Measurements from ENCODE around the gene NDUFB11.
"Not testable (repeated sequence)": the region's sequence is repeated elsewhere in the genome, so short reads cannot be mapped to it uniquely, and the experiment has no call there.

The NDUFB11 gene

DNA sequence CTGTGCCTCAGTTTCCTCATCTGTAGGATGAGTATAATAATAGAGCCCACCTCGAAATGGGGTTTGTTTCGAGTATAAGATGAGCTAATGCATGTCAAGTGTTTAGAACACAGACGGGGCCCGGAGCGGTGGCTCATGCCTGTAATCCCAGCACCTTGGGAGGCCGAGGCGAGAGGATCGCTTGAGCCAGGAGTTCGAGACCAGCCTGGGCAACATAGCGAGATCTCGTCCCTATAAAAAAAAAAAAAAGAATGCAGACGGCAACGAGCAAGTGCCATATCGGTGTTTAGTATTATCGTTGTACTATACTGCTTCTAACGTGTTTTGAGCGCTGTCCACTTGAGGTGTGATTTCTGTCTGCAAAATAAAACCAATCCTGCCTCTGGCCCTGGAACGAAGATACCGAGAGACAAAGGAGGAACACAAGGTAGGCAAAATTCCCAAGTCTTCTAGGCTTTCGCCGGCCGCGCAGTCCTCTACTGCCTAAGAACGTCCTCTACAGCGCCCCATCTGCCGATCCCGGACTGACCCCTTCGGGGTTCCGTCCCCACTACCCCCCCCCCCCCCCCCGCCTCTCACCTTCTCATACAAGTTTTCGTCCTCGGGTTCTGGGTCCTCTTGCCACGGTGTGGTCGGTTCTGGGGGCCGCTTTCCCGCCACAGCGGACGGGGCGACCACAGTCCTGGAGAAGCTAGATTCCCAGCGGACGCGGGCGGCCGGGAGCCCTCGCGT is 442 bp downstream of the NDUFB11 start:
- Mint-ChIP-seq H3K36me3 (peaks cover 76% of the 10 kb centered on the region), H3K4me1 (peaks cover 38% of the 10 kb centered on the region), H3K9me3 (no peaks in the 10 kb centered on the region), H3K27ac (peak overlapping the region; percentile 100), H3K4me3 (peak overlapping the region; percentile 98)
- ATAC-seq (no peak), DNase-seq (ENCODE audit: low spot score in 2 of 2) (no peak)

DNA sequence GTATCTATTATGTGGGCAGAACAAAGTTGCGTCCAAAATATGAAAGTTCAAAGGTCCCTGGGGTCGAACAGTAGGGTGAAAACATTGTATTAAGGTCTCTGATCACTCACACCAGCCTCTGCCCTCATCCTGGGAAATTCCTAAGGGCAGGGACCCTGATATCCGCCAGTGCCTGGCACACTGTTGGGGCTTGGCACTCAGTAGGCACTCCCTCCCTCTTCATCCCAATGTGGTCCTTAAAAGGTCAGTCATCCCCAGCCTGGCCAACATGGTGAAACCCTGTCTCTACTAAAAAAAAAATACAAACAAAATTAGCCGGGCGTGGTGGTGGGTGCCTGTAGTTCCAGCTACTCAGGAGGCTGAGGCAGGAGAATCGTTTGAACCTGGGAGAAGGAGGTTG is 6.3 kb downstream of the NDUFB11 start:
- H3K4me1 Mint-ChIP-seq, result peaks cover 19% of the 10 kb centered on the region
- H3K27ac Mint-ChIP-seq, result no peak overlapping the region
- no peaks in the 10 kb centered on the region for H3K9me3 Mint-ChIP-seq
- H3K36me3 Mint-ChIP-seq, result peaks cover 39% of the 10 kb centered on the region
- H3K4me3 Mint-ChIP-seq, result no peak overlapping the region
- ATAC-seq, result no peak
- DNase-seq (ENCODE audit: low spot score in 2 of 2), result no peak

DNA sequence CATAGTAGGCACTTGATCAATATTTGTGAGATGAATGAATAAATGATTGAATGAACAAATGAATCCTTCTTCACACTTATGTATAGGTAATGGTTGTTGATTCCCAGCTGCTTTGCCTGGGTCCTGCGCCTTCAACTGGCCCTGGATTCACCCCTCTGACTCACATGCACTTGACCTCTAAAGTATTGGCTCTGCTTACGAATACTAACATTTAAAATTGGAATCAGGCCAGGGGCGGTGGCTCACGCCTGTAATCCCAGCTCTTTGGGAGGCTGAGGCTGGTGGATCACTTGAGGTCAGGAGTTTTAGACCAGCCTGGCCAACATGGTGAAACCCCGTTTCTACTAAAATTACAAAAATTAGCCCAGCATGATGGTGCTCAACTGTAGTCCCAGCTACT is 8.9 kb downstream of the NDUFB11 start:
- DNase-seq (ENCODE audit: low spot score in 2 of 2); H3K4me3 Mint-ChIP-seq; ATAC-seq; H3K9me3 Mint-ChIP-seq; H3K27ac Mint-ChIP-seq; H3K4me1 Mint-ChIP-seq: not testable (repeated sequence)
- H3K36me3 Mint-ChIP-seq, result peaks cover 13% of the 10 kb centered on the region

DNA sequence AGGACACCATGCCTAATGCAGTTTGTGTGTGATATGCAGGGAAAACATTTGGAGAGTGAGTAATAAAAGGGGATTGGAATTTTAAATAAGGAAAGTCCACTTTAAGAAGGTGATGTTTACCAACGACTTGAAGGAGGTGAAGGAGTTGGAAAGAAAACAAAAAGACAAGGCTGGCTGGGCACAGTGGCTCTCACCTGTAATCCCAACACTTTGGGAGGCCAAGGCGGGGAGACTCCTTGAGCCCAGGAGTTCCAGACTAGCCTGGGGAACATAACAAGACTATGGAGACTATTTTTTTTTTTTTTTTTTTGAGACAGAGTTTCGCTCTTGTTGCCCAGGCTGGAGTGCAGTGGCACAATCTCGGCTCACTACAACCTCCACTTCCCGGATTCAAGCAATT is 11.0 kb downstream of the NDUFB11 start:
- H3K27ac Mint-ChIP-seq, result no peak overlapping the region
- ATAC-seq (no peak), DNase-seq (ENCODE audit: low spot score in 2 of 2) (no peak)
- no peaks in the 10 kb centered on the region for H3K36me3 Mint-ChIP-seq
- no peak overlapping the region for H3K4me3 Mint-ChIP-seq
- no peaks in the 10 kb centered on the region for H3K4me1 Mint-ChIP-seq
- no peaks in the 10 kb centered on the region for H3K9me3 Mint-ChIP-seq

DNA sequence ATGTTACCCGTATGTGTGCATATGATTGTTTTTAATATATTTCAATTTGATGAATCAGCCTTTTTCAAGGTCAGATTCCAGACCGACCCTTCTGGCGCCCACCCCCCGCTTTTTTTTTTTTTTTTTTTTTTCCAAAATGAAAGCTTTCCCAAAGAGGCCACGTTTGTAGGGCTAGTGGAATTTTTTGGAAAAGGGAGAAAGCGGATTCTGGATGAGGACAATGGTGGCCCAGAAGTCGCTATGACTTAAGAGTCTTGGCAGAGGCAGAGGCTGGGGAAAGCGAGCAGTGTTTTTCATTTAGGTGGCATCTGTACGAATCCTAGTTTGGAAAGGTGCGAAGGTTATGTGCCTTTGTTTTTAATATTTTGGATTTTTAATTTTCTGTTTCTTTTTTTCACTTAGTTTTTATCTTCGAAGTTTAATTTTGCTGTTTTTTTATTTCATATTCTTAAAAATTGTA is 14.6 kb downstream of the NDUFB11 start:
- Mint-ChIP-seq H3K9me3 (no peaks in the 10 kb centered on the region), H3K27ac (peak overlapping the region; percentile 91)

DNA sequence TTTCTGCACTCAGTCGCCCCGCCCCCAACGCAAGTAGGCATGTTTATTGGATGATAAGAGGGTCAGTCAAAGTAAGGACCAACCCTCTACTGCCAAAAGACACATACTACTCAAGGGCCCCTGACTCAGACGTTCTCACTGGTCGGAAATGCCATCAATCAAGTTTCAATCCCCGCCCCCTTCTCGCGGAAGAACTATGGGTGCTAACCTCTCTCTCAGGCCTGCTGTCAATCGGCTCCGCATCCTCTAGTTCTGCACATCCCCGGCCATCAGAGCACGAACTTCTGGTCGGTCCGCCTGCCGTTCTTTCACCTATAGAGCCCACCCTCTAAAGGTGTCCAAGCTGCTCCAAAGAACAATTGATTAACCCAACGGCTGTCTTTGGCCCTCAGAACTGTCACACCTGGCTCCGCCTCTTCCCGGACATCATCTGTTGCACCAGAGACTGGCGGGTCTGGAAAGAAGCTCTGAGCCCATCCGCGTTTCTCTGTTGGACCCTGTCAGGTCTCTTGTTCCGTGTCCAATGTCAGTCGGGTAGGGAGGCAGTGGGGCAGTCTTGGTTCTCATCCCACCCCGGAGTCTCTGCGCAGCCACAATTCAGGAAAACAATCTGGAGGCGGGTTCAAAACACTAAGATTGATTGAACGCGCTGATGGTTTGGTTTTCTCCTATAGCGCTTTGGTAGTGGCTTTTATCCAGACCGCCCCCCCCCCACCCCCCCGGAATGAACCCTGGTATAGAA is 15.2 kb downstream of the NDUFB11 start:
- peak; percentile 99 for ATAC-seq
- no peaks in the 10 kb centered on the region for H3K9me3 Mint-ChIP-seq

More for the DNA sequence above, 14.6 kb downstream of the NDUFB11 start:
- ATAC-seq, result no peak
- H3K36me3 Mint-ChIP-seq, result no peaks in the 10 kb centered on the region
- H3K4me3 Mint-ChIP-seq, result peak overlapping the region; percentile 84
- DNase-seq (ENCODE audit: low spot score in 2 of 2), result no peak
- no peaks in the 10 kb centered on the region for H3K4me1 Mint-ChIP-seq

DNA sequence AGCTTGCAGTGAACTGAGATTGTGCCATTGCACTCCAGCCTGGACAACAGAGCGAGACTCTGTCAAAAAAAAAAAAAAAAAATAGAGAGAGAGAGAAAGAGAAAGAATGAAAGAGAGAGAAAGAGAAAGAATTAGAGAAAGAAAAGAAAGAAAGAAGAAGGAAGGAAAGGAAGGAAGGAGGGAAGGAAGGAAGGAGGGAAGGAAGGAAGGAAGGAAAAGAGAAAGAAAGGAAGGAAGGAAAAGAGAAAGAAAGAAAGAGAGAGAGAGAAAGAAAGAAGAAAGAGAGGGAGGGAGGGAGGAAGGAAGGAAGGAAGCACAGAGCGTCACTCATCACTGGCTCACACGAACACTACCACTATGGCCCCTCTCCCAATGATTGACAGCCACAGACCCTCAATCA is 20.0 kb downstream of the NDUFB11 start:
- not testable (repeated sequence) for H3K9me3 Mint-ChIP-seq; H3K4me3 Mint-ChIP-seq; H3K4me1 Mint-ChIP-seq; ATAC-seq; H3K36me3 Mint-ChIP-seq; H3K27ac Mint-ChIP-seq; DNase-seq (ENCODE audit: low spot score in 2 of 2)

More for the DNA sequence above, 15.2 kb downstream of the NDUFB11 start:
- Mint-ChIP-seq H3K4me1 (no peaks in the 10 kb centered on the region), H3K4me3 (peak overlapping the region; percentile 84), H3K27ac (peak overlapping the region; percentile 91), H3K36me3 (no peaks in the 10 kb centered on the region)
- peak; percentile 78 to 92 for DNase-seq (ENCODE audit: low spot score in 2 of 2)

DNA sequence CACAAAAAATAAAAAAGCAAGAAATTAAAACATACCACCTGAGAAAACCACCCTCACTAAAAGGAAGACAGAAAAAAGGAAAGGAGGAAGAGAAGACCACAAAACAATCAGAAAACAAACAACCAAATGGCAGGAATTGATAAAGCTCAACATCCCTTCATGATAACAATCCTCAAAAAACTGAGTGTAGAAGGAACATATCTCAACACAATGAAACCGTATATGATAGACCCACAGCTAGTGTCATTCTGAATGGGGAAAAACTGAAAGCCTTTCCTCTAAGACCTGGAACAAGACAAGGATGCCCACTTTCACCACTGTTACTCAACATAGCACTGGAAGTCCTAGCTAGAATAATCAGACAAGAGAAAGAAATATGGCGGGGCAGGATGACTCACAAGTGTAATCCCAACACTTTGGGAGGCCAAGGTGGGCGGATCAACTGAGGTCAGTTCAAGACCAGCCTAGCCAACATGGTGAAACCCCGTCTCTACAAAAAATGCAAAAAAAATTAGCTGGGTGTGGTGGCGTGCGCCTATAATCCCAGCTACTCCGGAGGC is 27.9 kb downstream of the NDUFB11 start:
- not testable (repeated sequence) for H3K4me3 Mint-ChIP-seq; H3K36me3 Mint-ChIP-seq; H3K27ac Mint-ChIP-seq; H3K9me3 Mint-ChIP-seq; DNase-seq (ENCODE audit: low spot score in 2 of 2); ATAC-seq; H3K4me1 Mint-ChIP-seq

DNA sequence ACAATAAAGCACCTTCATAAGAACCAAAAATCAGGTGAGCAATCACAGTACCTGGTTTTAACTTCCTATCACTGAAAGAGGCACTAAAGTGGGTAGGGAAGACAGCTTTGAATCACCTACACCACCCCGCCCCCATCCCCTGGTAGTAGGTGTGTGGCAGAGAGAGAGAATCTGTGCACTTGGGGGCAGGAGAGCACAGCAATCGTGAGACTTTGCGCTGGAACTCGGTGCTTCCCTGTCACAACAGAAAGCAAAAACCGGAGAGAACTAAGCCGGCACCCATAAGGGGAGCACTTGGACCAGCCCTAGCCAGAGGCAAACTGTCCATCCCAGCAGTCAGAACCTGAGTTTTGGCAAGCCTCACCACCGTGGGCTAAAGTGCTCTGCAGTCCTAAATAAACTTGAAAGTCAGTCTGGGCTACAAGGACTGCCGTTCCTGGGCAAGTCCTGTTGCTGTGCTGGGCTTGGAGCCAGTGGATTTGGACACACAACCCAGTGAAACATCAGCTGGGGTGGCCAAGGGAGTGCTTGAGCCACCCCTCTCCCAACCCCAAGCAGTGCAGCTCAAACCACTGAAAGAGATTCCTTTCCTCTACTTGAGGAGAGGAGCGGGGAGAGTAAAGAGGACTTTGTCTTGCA is 32.1 kb downstream of the NDUFB11 start:
- Mint-ChIP-seq H3K4me1 (no peaks in the 10 kb centered on the region), H3K27ac (no peak overlapping the region), H3K4me3 (no peak overlapping the region), H3K36me3 (no peaks in the 10 kb centered on the region), H3K9me3 (no peaks in the 10 kb centered on the region)
- no peak for DNase-seq (ENCODE audit: low spot score in 2 of 2)
- ATAC-seq, result no peak

DNA sequence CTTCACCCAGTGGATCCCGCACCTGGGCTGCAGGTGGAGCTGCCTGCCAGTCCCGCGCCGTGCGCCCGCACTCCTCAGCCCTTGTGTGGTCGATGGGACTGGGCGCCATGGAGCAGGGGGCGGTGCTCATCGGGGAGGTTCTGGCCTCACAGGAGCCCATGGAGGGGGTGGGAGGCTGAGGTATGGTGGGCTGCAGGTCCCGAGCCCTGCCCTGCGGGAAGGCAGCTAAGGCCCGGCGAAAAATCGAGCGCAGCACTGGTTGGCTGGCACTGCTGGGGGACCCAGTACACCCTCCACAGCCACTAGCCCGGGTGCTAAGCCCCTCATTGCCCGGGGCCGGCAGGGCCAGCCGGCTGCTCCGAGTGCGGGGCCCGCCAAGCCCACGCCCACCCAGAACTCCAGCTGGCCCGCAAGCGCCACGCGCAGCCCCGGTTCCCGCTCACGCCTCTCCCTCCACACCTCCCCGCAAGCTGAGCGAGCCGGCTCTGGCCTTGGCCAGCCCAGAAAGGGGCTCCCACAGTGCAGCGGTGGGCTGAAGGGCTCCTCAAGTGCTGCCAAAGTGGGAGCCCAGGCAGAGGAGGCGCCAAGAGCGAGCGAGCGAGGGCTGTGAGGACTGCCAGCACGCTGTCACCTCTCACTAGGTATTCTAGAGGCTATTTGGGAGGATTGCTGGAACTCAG is 33.4 kb downstream of the NDUFB11 start:
- H3K36me3 Mint-ChIP-seq; DNase-seq (ENCODE audit: low spot score in 2 of 2); H3K4me1 Mint-ChIP-seq; H3K9me3 Mint-ChIP-seq; H3K27ac Mint-ChIP-seq; ATAC-seq; H3K4me3 Mint-ChIP-seq: not testable (repeated sequence)

DNA sequence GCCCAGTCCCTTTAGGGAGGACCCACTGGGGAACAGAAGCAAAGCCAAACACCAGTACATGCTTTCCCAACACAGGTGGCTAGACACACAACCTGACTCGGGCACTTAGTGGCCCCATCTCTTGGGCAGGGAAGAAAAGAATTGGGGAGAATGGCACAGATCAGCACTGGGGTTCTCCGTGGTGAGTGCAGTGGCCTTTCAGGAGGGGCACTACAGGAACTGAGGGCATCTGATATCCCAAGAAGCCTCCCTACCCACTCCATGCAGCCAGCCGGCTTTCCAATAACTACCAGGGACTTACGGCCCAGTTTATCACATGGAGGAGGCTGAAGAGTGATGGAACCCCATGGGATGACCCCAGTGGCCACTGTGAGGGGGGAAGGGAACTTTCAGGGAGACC is 43.3 kb downstream of the NDUFB11 start:
- H3K4me3 Mint-ChIP-seq, result no peak overlapping the region
- DNase-seq (ENCODE audit: low spot score in 2 of 2) (no peak), ATAC-seq (no peak)
- H3K4me1 Mint-ChIP-seq, result no peaks in the 10 kb centered on the region
- no peaks in the 10 kb centered on the region for H3K36me3 Mint-ChIP-seq
- H3K9me3 Mint-ChIP-seq, result no peaks in the 10 kb centered on the region
- H3K27ac Mint-ChIP-seq, result no peak overlapping the region

DNA sequence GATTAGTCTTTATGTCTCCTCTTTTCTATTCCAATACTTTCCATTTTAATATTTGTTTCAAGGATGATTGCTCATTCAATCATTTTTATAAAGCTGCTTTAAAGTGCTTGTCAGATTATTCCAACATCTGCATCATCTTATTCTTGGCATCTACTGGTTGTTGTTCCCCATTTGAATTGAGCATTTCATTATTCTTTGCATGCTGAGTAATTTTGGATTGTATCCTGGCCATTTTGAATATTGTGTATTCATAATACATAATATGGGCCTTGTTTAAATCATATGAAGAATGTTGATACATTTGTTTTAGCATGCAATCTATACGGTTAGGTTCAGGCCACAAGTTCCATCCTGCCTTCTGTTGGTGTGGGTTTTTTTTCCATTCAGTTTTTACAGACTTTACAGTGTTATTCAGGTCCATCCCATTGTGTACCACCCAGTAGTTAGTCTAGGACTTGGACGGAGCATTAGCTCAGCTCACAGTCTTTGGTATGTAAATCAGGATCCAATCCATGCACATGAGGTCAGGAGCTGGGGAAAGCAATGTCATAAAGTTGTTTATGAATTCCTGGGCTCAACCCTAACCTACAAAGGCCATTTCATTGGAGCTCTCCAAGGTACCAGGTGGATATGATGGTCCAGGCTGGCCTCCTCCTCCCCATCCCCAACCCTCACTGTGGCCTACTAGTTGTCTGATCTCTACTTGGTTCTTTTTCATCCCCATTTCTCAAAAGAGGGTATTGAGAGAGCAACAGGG is 46.0 kb downstream of the NDUFB11 start:
- Mint-ChIP-seq H3K4me1 (no peaks in the 10 kb centered on the region), H3K4me3 (no peak overlapping the region)

DNA sequence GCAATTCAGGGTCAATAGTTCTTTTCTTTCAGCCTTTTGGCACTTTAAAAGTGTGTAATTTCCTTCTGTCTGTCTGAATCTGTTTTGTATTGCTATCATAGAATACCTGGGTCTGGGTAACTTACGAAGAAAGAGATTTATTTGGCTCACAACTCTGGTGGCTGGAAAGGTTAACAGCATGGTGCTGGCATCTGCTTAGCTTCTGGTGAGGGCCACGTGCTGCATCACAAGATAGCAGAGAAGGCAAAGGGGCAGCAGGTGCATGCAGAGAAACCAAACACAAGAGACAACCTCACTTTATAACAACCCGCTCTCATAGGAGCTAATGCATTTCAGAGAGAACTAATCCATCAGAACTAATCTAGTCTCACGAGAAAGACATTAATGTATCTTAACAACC is 47.5 kb downstream of the NDUFB11 start:
- H3K4me3 Mint-ChIP-seq, result no peak overlapping the region
- no peaks in the 10 kb centered on the region for H3K9me3 Mint-ChIP-seq
- H3K27ac Mint-ChIP-seq, result no peak overlapping the region
- H3K36me3 Mint-ChIP-seq, result no peaks in the 10 kb centered on the region
- no peaks in the 10 kb centered on the region for H3K4me1 Mint-ChIP-seq
- no peak for ATAC-seq
- DNase-seq (ENCODE audit: low spot score in 2 of 2), result no peak

More for the DNA sequence above, 46.0 kb downstream of the NDUFB11 start:
- no peak for DNase-seq (ENCODE audit: low spot score in 2 of 2)
- Mint-ChIP-seq H3K27ac (no peak overlapping the region), H3K9me3 (no peaks in the 10 kb centered on the region), H3K36me3 (no peaks in the 10 kb centered on the region)
- no peak for ATAC-seq

DNA sequence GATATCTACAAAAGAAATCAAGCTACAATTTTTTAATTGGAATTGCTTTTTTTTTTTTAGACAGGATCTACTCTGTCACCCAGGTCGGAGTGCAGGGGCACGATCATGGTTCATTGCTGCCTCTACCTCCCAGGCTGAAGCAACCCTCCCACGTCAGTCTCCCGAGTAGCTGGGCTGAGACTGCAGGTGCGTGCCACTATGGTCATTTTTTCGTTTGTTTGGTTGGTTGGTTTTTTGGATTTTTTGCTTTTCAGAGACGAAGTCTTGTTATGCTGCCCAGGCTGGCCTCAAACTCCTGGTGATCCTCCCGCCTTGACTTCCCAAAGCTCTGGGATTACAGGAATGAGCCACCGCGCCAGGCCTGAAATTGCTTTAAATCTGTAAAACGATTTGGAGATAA is 50.6 kb downstream of the NDUFB11 start:
- Mint-ChIP-seq H3K36me3 (no peaks in the 10 kb centered on the region), H3K4me3 (no peak overlapping the region), H3K27ac (no peak overlapping the region), H3K9me3 (no peaks in the 10 kb centered on the region), H3K4me1 (peaks cover 17% of the 10 kb centered on the region)
- DNase-seq (ENCODE audit: low spot score in 2 of 2) (no peak), ATAC-seq (no peak)

Measured in stimulated activated effector memory CD8-positive, alpha-beta T cell treated with anti-CD3 and anti-CD28 coated beads, Interleukin-12 subunit alpha, Interleukin-12 subunit beta, amount 100 ng/mL, for 72 hours (primary cell).